HG02870 (cell line): ENCODE data around the gene EPGN.
"Not testable (repeated sequence)": the region's sequence is repeated elsewhere in the genome, so short reads cannot be mapped to it uniquely, and the experiment has no call there.

ENCODE experiments used
- ATAC-seq: cut with Tn5 transposase; IDR thresholded peaks from one replicate; pipeline ENCODE4 v1.9.1; 2021; ENCODE audit warnings: mild to moderate bottlenecking, moderate library complexity; ENCODE audit not compliant: unreplicated experiment

Gene EPGN

GRCh38 chr4:74335341-74336021 lies 27.2 kb downstream of the EPGN start:
- peak; percentile 48 for ATAC-seq

DNA sequence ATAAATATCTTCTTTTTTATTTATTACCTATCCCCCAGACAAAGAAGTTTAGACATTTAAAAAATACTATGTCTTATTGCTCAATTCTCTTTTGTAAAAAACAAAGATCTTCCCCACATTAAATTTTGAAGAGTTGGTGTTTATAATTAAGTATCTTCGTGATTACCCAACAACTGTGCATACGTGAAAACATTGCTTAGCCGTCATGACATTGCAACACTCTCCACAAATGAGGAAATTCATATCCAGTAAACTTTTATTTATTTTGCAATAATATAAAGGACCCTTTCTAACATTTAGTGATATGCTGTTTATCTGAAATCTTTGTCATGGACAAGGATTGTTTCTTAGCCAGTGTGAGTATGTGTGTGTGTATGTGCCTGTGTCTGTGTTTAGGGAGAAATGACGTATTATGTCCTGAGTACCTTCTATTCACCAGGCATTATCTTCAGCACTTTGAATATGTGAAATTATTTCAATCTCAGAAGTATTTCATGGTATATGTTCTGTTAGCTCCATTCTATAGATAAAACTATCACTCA lies 30.6 kb downstream of the EPGN start:
- no peak for ATAC-seq

- peak; percentile 68 for ATAC-seq
These were observed 31.2 kb downstream of the EPGN start for GRCh38 chr4:74339501-74339900.

DNA sequence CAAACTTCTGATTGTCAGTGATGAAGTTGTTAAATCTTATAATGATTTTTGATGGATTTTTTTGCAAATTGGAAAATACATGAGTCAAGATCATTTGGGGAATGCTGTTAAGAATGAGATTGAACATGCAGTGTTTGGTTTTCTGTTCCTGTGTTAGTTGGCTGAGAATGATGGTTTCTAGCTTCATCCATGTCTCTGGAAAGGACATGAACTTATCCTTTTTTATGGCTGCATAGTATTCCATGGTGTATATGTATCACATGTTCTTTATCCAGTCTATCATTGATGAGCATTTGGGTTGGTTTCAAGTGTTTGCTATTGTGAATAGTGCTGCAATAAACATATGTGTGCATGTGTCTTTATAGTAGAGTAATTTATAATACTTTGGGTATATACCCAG lies 32.2 kb downstream of the EPGN start:
- ATAC-seq: not testable (repeated sequence)

- ATAC-seq: no peak
These were observed 35.8 kb downstream of the EPGN start for GRCh38 chr4:74344031-74344430.

GRCh38 chr4:74353858-74354257 lies 45.6 kb downstream of the EPGN start:
- no peak for ATAC-seq

GRCh38 chr4:74357965-74358364 lies 49.7 kb downstream of the EPGN start:
- no peak for ATAC-seq

GRCh38 chr4:74361671-74362070 lies 53.4 kb downstream of the EPGN start:
- no peak for ATAC-seq

DNA sequence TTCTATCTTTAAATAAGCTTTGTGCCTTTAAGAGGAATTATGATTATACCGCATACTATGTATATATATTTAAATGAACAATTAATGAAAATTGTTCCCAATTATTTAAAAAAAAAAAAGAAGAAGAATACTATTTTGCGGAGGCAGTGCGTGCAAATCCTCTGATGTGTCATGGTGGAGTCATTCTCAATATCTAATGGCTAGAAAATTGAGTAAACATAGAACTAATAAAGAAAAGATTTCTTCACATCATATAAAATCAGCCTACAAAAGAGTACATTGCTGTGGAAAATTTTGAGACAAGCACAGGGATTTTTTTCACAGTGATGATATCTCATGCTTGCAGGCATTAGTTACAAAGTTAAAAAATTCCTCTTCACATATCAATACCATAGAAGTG lies 54.1 kb downstream of the EPGN start:
- no peak for ATAC-seq

GRCh38 chr4:74364256-74364651 lies 56.0 kb downstream of the EPGN start:
- ATAC-seq: no peak

DNA sequence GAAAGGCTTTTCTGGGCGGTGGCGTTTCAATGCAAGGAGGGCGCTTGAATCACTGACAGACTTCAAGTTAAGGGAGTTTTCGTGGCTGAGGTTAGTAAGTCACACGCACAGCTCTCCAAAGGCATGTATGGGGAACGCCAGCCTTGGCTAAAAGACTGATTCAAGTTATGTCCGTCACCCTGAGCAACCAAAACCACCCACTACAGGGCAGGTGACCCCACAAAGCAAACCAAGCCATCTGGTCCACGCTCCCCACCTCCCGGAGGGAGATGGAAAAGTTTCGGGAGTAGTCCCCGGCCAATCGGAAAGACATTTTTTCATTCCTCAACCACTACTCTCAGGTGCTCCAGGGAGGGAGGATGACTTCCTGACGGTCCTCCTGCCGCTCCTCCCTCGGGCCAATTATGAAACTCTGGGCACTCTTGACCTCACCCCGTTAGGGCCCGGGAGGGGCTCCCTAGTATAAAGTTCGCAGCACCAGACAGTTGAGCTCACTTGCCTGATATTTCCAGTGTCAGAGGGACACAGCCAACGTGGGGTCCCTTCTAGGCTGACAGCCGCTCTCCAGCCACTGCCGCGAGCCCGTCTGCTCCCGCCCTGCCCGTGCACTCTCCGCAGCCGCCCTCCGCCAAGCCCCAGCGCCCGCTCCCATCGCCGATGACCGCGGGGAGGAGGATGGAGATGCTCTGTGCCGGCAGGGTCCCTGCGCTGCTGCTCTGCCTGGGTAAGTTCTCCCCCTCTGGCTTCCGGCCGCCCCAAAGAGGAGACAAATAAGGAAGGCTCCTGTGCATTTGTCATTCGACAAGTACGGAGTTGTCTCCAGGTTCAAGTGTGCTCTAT lies 56.6 kb downstream of the EPGN start, which contains the start of gene EREG:
Gene EREG, plus strand, starts transcription at position 494 of the 840 bp plus-strand sequence. Its CDS starts 164 bp downstream, at position 658.
- ATAC-seq: peak; percentile 59

DNA sequence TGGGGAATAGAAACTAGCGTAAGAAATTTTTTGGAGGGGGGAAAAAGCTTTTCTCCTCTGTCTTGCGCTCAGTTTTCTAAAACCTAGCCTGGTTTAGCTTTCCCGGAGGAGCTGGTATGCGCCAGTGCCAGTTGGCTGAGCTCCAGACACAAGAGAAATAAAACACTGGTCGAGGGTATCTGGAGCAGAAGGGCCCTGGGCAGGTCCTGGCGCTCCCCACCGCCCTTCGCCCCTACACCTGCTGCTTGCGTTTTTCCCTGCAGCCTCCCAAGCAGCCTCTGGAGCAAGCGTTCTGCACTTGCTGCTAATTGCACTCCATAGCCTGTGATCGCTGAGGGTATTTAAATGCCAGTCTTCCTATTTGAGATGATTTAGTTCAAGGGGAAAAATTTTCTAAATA lies 57.5 kb downstream of the EPGN start:
- no peak for ATAC-seq
